H9 (cell line): Measurements from ENCODE around the gene SCN10A. TPM values are rescaled to one million over a fixed set of nuclear protein-coding genes. Genes with fewer than 3 reads are reported as not detected.

Experiments used
- DNase-seq: peaks from one replicate; pipeline ENCODE4 v3.0.0-alpha.2; 2017
- H2AFZ ChIP-seq: one replicate; pipeline ENCODE4 v1.6.1; 2013; ENCODE audit warnings: mild to moderate bottlenecking, low read length, control low read depth, moderate library complexity
- H2AK5ac ChIP-seq: 2 replicates; pipeline ENCODE4 v1.6.1; 2013; ENCODE audit warnings: low read length, control low read depth, mixed read lengths; ENCODE audit not compliant: insufficient read length
- H2BK120ac ChIP-seq: one replicate; pipeline ENCODE4 v1.6.1; 2013; ENCODE audit warnings: low read depth, mild to moderate bottlenecking, low read length, control low read depth, inconsistent platforms; ENCODE audit not compliant: poor library complexity, severe bottlenecking
- H2BK12ac ChIP-seq: 2 replicates; pipeline ENCODE4 v1.6.1; 2013; ENCODE audit warnings: low read length, control low read depth, mixed read lengths, low read depth; ENCODE audit not compliant: insufficient read length
- H2BK15ac ChIP-seq: 2 replicates; pipeline ENCODE4 v1.6.1; 2013; ENCODE audit warnings: low read depth, low read length, control low read depth
- H2BK20ac ChIP-seq: one replicate; pipeline ENCODE4 v1.6.1; 2013; ENCODE audit warnings: low read depth, mild to moderate bottlenecking, low read length, control low read depth, inconsistent platforms; ENCODE audit not compliant: poor library complexity, severe bottlenecking
- H2BK5ac ChIP-seq: 2 replicates; pipeline ENCODE4 v1.6.1; 2013; ENCODE audit warnings: low read length, control low read depth, mixed read lengths; ENCODE audit not compliant: insufficient read length
- H3K14ac ChIP-seq: 2 replicates; pipeline ENCODE4 v1.6.1; 2013; ENCODE audit warnings: low read length, control low read depth; ENCODE audit not compliant: insufficient read depth
- H3K18ac ChIP-seq: 2 replicates; pipeline ENCODE4 v1.6.1; 2013; ENCODE audit warnings: low read depth, mild to moderate bottlenecking, mixed read lengths, low read length, control low read depth; ENCODE audit not compliant: insufficient read length
- H3K23ac ChIP-seq: 2 replicates; pipeline ENCODE4 v1.6.1; 2013; ENCODE audit warnings: low read length, control low read depth, mixed read lengths, low read depth; ENCODE audit not compliant: insufficient read length
- H3K23me2 ChIP-seq: 2 replicates; pipeline ENCODE4 v1.6.1; 2013; ENCODE audit warnings: low read depth, mild to moderate bottlenecking, mixed read lengths, low read length, control low read depth; ENCODE audit not compliant: insufficient read length, poor library complexity, severe bottlenecking
- H3K27ac ChIP-seq: 2 replicates; pipeline ENCODE4 v1.5.1; 2013; ENCODE audit warnings: low read length, control low read depth, mixed read lengths, low read depth; ENCODE audit not compliant: insufficient read length
- H3K27me3 ChIP-seq: 2 replicates; pipeline ENCODE4 v1.6.1; 2013; ENCODE audit warnings: low read length, control low read depth, inconsistent platforms; ENCODE audit not compliant: insufficient read depth
- H3K4ac ChIP-seq: 2 replicates; pipeline ENCODE4 v1.6.1; 2013; ENCODE audit warnings: low read depth, mild to moderate bottlenecking, control low read depth, inconsistent platforms, low read length, moderate library complexity
- H3K4me1 ChIP-seq: 2 replicates; pipeline ENCODE4 v1.6.1; 2013; ENCODE audit warnings: low read length, control low read depth, inconsistent platforms; ENCODE audit not compliant: insufficient read depth
- H3K4me2 ChIP-seq: 2 replicates; pipeline ENCODE4 v1.6.1; 2013; ENCODE audit warnings: low read length, control low read depth, mixed read lengths; ENCODE audit not compliant: insufficient read length, insufficient read depth
- H3K56ac ChIP-seq: 2 replicates; pipeline ENCODE4 v1.6.1; 2013; ENCODE audit warnings: low read depth, mild to moderate bottlenecking, mixed read lengths, low read length, control low read depth; ENCODE audit not compliant: insufficient read length
- H3K79me1 ChIP-seq: 2 replicates; pipeline ENCODE4 v1.6.1; 2013; ENCODE audit warnings: low read depth, mild to moderate bottlenecking, moderate library complexity, low read length, control low read depth, inconsistent platforms; ENCODE audit not compliant: insufficient read depth, poor library complexity, severe bottlenecking
- H3K79me2 ChIP-seq: 2 replicates; pipeline ENCODE4 v1.6.1; 2013; ENCODE audit warnings: low read length, control low read depth, inconsistent platforms; ENCODE audit not compliant: insufficient read depth
- H3K9ac ChIP-seq: 2 replicates; pipeline ENCODE4 v1.6.1; 2013; ENCODE audit warnings: low read length, control low read depth, mixed read lengths; ENCODE audit not compliant: insufficient read length; ENCODE audit errors: extremely low read depth
- H3K9me3 ChIP-seq: one replicate; pipeline ENCODE4 v1.6.1; 2013; ENCODE audit warnings: low read depth, low read length, inconsistent platforms; ENCODE audit not compliant: control insufficient read depth
- H3T11ph ChIP-seq: one replicate; pipeline ENCODE4 v1.6.1; 2013; ENCODE audit warnings: mild to moderate bottlenecking, low read length, control low read depth, inconsistent platforms
- H4K20me1 ChIP-seq: one replicate; pipeline ENCODE4 v1.6.1; 2013; ENCODE audit not compliant: control insufficient read depth, insufficient read length, insufficient read depth
- H4K5ac ChIP-seq: 2 replicates; pipeline ENCODE4 v1.6.1; 2013; ENCODE audit warnings: low read depth, mild to moderate bottlenecking, mixed read lengths, low read length, control low read depth; ENCODE audit not compliant: insufficient read length
- H4K8ac ChIP-seq: replicated peaks from 2 replicates; pipeline ENCODE4 v1.6.1; 2013; ENCODE audit warnings: low read length, control low read depth, mixed read lengths, low read depth; ENCODE audit not compliant: insufficient read length
- H4K91ac ChIP-seq: 2 replicates; pipeline ENCODE4 v1.6.1; 2013; ENCODE audit warnings: low read depth, mild to moderate bottlenecking, moderate library complexity, mixed read lengths, low read length, control low read depth; ENCODE audit not compliant: insufficient read length
- H3K27ac Mint-ChIP-seq, 3 experiments: 2 replicates in 2 of 3; 3 replicates in 1 of 3; pipeline ENCODE4 v1.8.0; 2020 to 2021; ENCODE audit warnings: mixed read lengths in 3 of 3, mild to moderate bottlenecking in 1 of 3, moderate library complexity in 1 of 3
- H3K27me3 Mint-ChIP-seq: 2 replicates; pipeline ENCODE4 v1.8.0; 2021; ENCODE audit warnings: low read depth, mild to moderate bottlenecking, moderate library complexity, mixed read lengths
- H3K36me3 Mint-ChIP-seq, 3 experiments: 2 replicates in 2 of 3; 3 replicates in 1 of 3; pipeline ENCODE4 v1.8.0; 2020 to 2021; ENCODE audit warnings: low read depth in 3 of 3, mixed read lengths in 3 of 3; ENCODE audit not compliant: insufficient read depth in 1 of 3
- H3K4me1 Mint-ChIP-seq, 2 experiments: 2 replicates each; pipeline ENCODE4 v1.8.0; 2020; ENCODE audit warnings: mixed read lengths in 2 of 2
- H3K4me3 Mint-ChIP-seq, 2 experiments: 2 replicates in 1 of 2; 3 replicates in 1 of 2; pipeline ENCODE4 v1.8.0; 2020 to 2021; ENCODE audit warnings: mild to moderate bottlenecking in 2 of 2, mixed read lengths in 2 of 2, moderate library complexity in 1 of 2
- H3K9me3 Mint-ChIP-seq, 2 experiments: 2 replicates in 1 of 2; 3 replicates in 1 of 2; pipeline ENCODE4 v1.8.0; 2020; ENCODE audit warnings: mild to moderate bottlenecking in 2 of 2, mixed read lengths in 2 of 2, moderate library complexity in 1 of 2
- CTCF ChIP-seq: fragments of 200-600 bp; sonication (generic); conservative IDR thresholded peaks from 3 replicates; pipeline ENCODE4 v1.8.0; 2021; ENCODE audit warnings: antibody characterized with exemption, mild to moderate bottlenecking
- WGBS: extraction: QIAGEN DNeasy Blood & Tissue Kit; methylation state at CpG from one replicate; pipeline ENCODE4 v1.1.7; 2013; ENCODE audit warnings: missing lambda C conversion rate, low lambda C conversion rate, mixed read lengths; ENCODE audit not compliant: insufficient read length; ENCODE audit errors: extremely low coverage; 5-methylcytosine and 5-hydroxymethylcytosine counted together
- total RNA-seq: library from RNA; stranded (reverse); gene quantifications from 2 replicates; pipeline ENCODE4 v1.2.1, GENCODE V29; 2021

SCN10A gene
- total RNA-seq, 1 experiment from 2014 or later: not detected

DNA sequence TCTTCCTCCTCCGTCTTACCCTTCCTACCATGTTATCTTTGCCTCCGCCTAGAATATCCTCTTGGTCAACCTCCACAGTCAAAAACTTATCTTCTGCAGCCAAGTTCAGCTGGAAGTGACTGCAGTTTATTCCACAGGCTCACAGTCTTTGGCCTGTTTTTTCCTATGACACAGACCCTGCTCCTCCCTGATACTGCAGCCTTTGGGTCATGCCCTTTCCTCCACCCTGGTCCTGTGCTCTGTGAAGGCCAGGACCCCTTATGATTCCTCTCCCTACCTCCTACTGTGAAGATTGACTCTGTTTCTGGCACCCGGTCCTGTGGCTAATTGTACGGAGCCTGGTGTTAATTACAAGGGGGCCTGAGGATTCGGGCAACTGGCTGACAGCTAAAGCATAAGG is 117.3 kb downstream of the SCN10A start:
- no peaks in the 10 kb centered on the region for H3K79me1 ChIP-seq
- H3K4me2 ChIP-seq: no peak overlapping the region
- H4K91ac ChIP-seq: no peak overlapping the region
- no peak overlapping the region for H2BK120ac ChIP-seq
- H3K56ac ChIP-seq: no peak overlapping the region
- WGBS: no CpG with 5 or more reads among the region's 5 CpGs
- no peak overlapping the region for H3K18ac ChIP-seq
- no peak overlapping the region for H2BK12ac ChIP-seq
- no peak overlapping the region for H3K4ac ChIP-seq
- H3K14ac ChIP-seq: no peak overlapping the region
- no peak for TF ChIP-seq CTCF
- no peaks in the 10 kb centered on the region for H3K9me3 ChIP-seq
- no peak overlapping the region for H4K5ac ChIP-seq
- H3K79me2 ChIP-seq: no peaks in the 10 kb centered on the region
- H3K36me3 Mint-ChIP-seq: no peaks in the 10 kb centered on the region
- H2BK20ac ChIP-seq: no peak overlapping the region
- H2AK5ac ChIP-seq: no peak overlapping the region
- H3K4me1 Mint-ChIP-seq: no peaks in the 10 kb centered on the region
- no peak overlapping the region for H2AFZ ChIP-seq
- no peak overlapping the region for H3K9ac ChIP-seq
- H3K27ac ChIP-seq: no peak overlapping the region
- H3K27ac Mint-ChIP-seq: no peak overlapping the region; a peak in 1 of 7 replicates
- peaks cover 2% of the 10 kb centered on the region; the same call in 1 of the 2 replicates for H3K4me1 ChIP-seq
- H3K27me3 ChIP-seq: no peaks in the 10 kb centered on the region
- H3K23me2 ChIP-seq: no peaks in the 10 kb centered on the region
- H3K4me3 Mint-ChIP-seq: no peak overlapping the region
- DNase-seq: no peak
- peaks cover 6% of the 10 kb centered on the region for H3K27me3 Mint-ChIP-seq
- H2BK5ac ChIP-seq: no peak overlapping the region
- no peak overlapping the region for H2BK15ac ChIP-seq
- H4K20me1 ChIP-seq: no peaks in the 10 kb centered on the region
- H3T11ph ChIP-seq: no peak overlapping the region
- H3K23ac ChIP-seq: no peak overlapping the region
- no peaks in the 10 kb centered on the region for H3K9me3 Mint-ChIP-seq
- H4K8ac ChIP-seq: no peak overlapping the region
